ENCODE results near the gene WDR37.

Gene WDR37

DNA sequence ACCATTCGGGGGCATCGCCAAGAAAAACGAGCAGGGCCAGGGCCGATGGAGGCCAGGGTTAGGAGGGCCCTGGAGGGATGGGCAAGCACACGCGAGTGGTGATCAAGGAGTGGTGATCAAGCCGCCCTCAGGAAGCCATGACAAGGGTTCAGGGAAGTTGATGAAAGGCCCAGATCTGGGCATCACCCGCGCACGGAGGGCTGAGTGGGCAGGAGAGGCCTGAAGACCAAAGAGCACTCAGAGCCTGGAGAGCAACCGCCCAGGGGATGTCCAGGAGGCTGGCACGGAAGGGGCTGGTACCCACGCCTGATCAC lies 114.6 kb downstream of the WDR37 start:
- H3K9me3 ChIP-seq (ENCODE audit: control insufficient read depth, low read length), result no peaks in the 10 kb centered on the region
- H3K27me3 ChIP-seq (replicated peaks; ENCODE audit: control insufficient read depth, insufficient read depth, low read length, poor library complexity, severe bottlenecking), result no peaks in the 10 kb centered on the region
- H3K4me3 ChIP-seq (ENCODE audit: insufficient read depth, low read depth, low read length, poor library complexity, severe bottlenecking), result no peak overlapping the region
- no peak overlapping the region for H3K27ac ChIP-seq (ENCODE audit: insufficient read depth, low read length, poor library complexity, severe bottlenecking)
- no peaks in the 10 kb centered on the region for H3K4me1 ChIP-seq (ENCODE audit: control insufficient read depth, insufficient read depth, low read length, poor library complexity, severe bottlenecking)
- no peak for DNase-seq
- no peaks in the 10 kb centered on the region for H3K36me3 ChIP-seq (ENCODE audit: control insufficient read depth, insufficient read depth, low read length)

DNA sequence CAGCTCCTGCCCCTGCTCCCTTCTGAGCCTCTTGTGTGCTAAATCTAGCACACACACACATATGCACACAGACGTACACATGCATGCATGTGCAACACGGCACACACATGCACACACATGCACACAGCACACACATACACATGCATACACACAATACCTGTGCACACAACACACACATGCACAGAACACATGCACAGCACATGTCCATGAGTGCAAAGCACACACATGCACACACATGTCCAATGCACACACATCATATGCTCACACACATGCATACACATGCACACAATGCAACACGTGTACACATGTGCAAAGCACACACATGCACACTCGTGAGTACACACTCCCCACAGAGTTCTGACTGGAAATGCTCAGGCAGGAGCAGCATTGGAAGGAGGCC lies 115.0 kb downstream of the WDR37 start:
- Histone ChIP-seq H3K4me3 (ENCODE audit: insufficient read depth, low read depth, low read length, poor library complexity, severe bottlenecking) (no peak overlapping the region), H3K4me1 (ENCODE audit: control insufficient read depth, insufficient read depth, low read length, poor library complexity, severe bottlenecking) (no peaks in the 10 kb centered on the region), H3K9me3 (ENCODE audit: control insufficient read depth, low read length) (no peaks in the 10 kb centered on the region), H3K36me3 (ENCODE audit: control insufficient read depth, insufficient read depth, low read length) (no peaks in the 10 kb centered on the region), H3K27me3 (replicated peaks; ENCODE audit: control insufficient read depth, insufficient read depth, low read length, poor library complexity, severe bottlenecking) (no peaks in the 10 kb centered on the region), H3K27ac (ENCODE audit: insufficient read depth, low read length, poor library complexity, severe bottlenecking) (no peak overlapping the region)
- no peak for DNase-seq

DNA sequence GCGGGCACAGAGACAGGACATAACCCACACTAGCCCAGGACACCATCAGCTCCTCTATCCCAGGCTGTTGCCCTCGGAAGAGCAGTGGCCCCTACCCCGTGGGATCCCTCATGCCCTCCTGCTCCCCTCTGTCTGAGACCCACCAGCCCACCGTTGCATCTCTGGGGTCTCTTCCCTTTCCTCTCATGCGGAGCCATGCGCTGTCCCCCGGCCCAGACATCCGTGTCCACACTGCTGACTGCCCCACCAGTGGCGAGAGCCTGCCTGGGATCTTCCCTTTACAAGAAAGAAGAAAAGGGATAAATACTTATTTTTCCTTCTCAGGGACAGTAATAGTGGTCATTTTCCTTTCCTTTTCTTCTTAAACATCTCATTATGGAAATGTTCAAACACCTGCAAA lies 115.4 kb downstream of the WDR37 start:
- Histone ChIP-seq H3K4me3 (ENCODE audit: insufficient read depth, low read depth, low read length, poor library complexity, severe bottlenecking) (no peak overlapping the region), H3K27ac (ENCODE audit: insufficient read depth, low read length, poor library complexity, severe bottlenecking) (no peak overlapping the region), H3K27me3 (replicated peaks; ENCODE audit: control insufficient read depth, insufficient read depth, low read length, poor library complexity, severe bottlenecking) (no peaks in the 10 kb centered on the region), H3K9me3 (ENCODE audit: control insufficient read depth, low read length) (no peaks in the 10 kb centered on the region), H3K36me3 (ENCODE audit: control insufficient read depth, insufficient read depth, low read length) (no peaks in the 10 kb centered on the region), H3K4me1 (ENCODE audit: control insufficient read depth, insufficient read depth, low read length, poor library complexity, severe bottlenecking) (no peaks in the 10 kb centered on the region)
- DNase-seq, result no peak

DNA sequence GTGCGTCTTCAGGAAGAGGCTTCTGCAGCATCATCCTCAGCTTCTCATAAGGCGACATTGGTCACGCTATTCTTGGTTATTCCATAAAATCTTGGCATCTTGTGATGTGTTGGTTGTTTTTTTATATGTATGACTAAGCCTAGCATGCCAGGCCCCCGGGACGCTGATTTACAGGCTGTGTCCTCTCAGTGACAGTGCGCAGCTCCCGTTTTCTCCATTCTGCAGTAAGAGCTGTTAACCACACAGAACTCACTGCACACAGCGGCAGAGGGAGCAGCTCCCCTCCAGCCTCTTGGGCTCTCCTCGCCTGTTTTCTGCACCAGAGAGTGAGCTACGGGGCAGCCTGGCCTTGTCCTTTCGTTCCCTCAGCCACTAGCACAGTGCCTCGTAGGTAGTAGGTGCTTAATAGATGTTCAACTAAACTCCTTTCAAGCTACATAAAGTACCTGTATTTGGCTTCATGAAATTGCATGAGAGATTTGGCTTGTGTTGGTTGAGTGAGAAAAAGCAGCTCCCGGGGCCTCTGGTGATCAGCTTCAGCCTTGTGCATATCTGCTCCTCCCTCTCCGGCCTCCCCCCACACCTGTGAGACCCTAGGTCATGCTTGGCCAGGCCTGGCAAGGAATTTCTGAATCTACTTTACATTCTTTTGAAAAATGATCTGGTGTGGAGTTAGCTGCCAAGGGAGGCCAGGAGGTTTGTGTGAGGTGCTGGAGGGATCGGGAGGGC lies 116.2 kb downstream of the WDR37 start:
- H3K9me3 ChIP-seq (ENCODE audit: control insufficient read depth, low read length), result no peaks in the 10 kb centered on the region
- H3K4me3 ChIP-seq (ENCODE audit: insufficient read depth, low read depth, low read length, poor library complexity, severe bottlenecking), result no peak overlapping the region
- H3K4me1 ChIP-seq (ENCODE audit: control insufficient read depth, insufficient read depth, low read length, poor library complexity, severe bottlenecking), result no peaks in the 10 kb centered on the region
- H3K27ac ChIP-seq (ENCODE audit: insufficient read depth, low read length, poor library complexity, severe bottlenecking), result no peak overlapping the region
- no peaks in the 10 kb centered on the region for H3K27me3 ChIP-seq (replicated peaks; ENCODE audit: control insufficient read depth, insufficient read depth, low read length, poor library complexity, severe bottlenecking)
- H3K36me3 ChIP-seq (ENCODE audit: control insufficient read depth, insufficient read depth, low read length), result no peaks in the 10 kb centered on the region
- DNase-seq, result no peak

DNA sequence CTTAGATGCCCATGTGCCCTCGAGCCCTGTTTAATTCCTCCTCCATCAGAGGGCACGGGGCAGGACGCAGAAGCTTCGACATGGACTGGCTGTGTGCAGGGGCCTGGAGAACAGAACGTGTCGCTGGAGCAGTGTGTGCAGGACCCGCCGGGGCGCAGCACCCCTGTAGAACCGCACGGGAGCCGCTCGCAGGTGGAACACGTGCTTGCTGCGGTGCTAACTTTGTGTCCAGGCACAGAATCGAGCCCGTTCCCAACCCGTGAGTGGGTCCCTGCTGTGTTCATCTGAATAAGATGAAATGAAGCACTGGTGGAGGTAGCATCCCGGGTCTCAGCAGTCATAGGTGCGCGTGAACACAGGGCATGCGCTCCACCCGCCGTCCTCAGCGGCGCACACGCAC lies 116.9 kb downstream of the WDR37 start:
- Histone ChIP-seq H3K4me3 (ENCODE audit: insufficient read depth, low read depth, low read length, poor library complexity, severe bottlenecking) (no peak overlapping the region), H3K27ac (ENCODE audit: insufficient read depth, low read length, poor library complexity, severe bottlenecking) (no peak overlapping the region), H3K36me3 (ENCODE audit: control insufficient read depth, insufficient read depth, low read length) (no peaks in the 10 kb centered on the region), H3K27me3 (replicated peaks; ENCODE audit: control insufficient read depth, insufficient read depth, low read length, poor library complexity, severe bottlenecking) (no peaks in the 10 kb centered on the region), H3K9me3 (ENCODE audit: control insufficient read depth, low read length) (no peaks in the 10 kb centered on the region), H3K4me1 (ENCODE audit: control insufficient read depth, insufficient read depth, low read length, poor library complexity, severe bottlenecking) (no peaks in the 10 kb centered on the region)
- DNase-seq, result no peak

DNA sequence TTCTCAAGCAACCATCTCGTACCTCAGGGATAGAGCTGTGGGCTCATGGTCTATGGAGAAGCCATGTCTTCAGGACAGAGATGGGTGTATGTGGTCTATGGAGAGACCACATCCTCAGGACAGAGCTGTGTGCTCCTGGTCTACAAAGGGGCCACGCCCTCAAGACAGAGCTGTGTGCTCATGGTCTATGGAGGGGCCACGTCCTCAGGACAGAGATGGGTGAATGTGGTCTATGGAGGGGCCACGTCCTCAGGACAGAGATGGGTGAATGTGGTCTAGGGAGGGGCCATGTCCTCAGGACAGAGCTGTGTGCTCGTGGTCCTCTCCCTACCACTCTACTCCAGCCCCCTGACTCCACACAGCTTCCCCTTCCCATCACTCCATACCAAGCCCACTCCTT lies 117.8 kb downstream of the WDR37 start:
- DNase-seq, result no peak
- Histone ChIP-seq H3K4me3 (ENCODE audit: insufficient read depth, low read depth, low read length, poor library complexity, severe bottlenecking) (no peak overlapping the region), H3K27me3 (replicated peaks; ENCODE audit: control insufficient read depth, insufficient read depth, low read length, poor library complexity, severe bottlenecking) (no peaks in the 10 kb centered on the region), H3K36me3 (ENCODE audit: control insufficient read depth, insufficient read depth, low read length) (no peaks in the 10 kb centered on the region), H3K27ac (ENCODE audit: insufficient read depth, low read length, poor library complexity, severe bottlenecking) (no peak overlapping the region), H3K9me3 (ENCODE audit: control insufficient read depth, low read length) (no peaks in the 10 kb centered on the region), H3K4me1 (ENCODE audit: control insufficient read depth, insufficient read depth, low read length, poor library complexity, severe bottlenecking) (no peaks in the 10 kb centered on the region)

DNA sequence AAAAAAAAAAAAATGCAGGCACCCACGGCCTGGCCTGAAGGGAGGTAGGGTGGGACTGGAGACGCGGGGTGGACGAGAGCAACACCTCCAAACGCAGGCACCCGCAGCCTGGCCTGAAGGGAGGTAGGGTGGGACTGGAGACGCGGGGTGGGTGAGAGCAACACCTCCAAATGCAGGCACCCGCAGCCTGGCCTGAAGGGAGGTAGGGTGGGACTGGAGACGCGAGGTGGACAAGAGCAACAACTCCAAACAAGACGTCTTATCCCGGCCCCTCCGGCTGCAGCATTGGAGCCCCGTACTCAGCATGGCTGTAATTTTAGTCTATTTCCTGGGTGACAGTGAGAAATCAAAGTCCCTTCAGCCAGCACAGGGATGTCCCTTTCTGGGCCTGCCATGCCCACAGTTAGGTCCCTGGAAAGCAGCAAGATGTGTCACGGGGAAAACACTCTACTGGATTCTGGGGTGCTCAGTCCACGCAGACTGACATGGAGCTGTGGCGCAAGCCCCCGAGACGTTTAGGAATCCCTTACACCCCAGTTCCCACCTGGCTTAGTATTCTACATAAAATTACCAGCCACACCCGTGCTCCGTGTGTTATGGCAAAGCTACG lies 119.9 kb downstream of the WDR37 start:
- no peaks in the 10 kb centered on the region for H3K27me3 ChIP-seq (replicated peaks; ENCODE audit: control insufficient read depth, insufficient read depth, low read length, poor library complexity, severe bottlenecking)
- H3K36me3 ChIP-seq (ENCODE audit: control insufficient read depth, insufficient read depth, low read length), result no peaks in the 10 kb centered on the region
- DNase-seq, result no peak

DNA sequence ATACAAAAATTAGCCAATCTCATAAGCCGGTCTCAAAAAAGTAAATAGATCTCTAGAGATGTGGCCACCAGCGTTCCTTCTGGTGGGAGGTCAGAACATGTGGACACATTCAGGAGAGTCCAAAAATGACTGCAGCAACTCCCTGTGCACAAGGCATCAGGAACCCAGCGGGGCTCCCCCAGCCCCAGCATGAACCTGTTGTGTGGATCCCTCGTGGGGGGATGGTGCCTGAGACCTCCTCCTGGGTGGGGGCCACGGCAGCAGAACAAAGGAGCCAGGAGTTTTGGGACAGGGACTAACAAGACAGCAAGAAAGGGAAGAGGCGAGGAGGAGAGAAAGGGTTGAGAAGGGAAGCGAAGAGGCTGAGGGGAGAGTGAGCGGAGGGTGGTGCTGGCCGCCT lies 121.8 kb downstream of the WDR37 start:
- H3K9me3 ChIP-seq (ENCODE audit: control insufficient read depth, low read length), result no peaks in the 10 kb centered on the region
- no peaks in the 10 kb centered on the region for H3K27me3 ChIP-seq (replicated peaks; ENCODE audit: control insufficient read depth, insufficient read depth, low read length, poor library complexity, severe bottlenecking)
- no peaks in the 10 kb centered on the region for H3K36me3 ChIP-seq (ENCODE audit: control insufficient read depth, insufficient read depth, low read length)
- no peak for DNase-seq
- no peak overlapping the region for H3K27ac ChIP-seq (ENCODE audit: insufficient read depth, low read length, poor library complexity, severe bottlenecking)
- H3K4me3 ChIP-seq (ENCODE audit: insufficient read depth, low read depth, low read length, poor library complexity, severe bottlenecking), result no peak overlapping the region
- no peaks in the 10 kb centered on the region for H3K4me1 ChIP-seq (ENCODE audit: control insufficient read depth, insufficient read depth, low read length, poor library complexity, severe bottlenecking)

More for the DNA sequence above, 119.9 kb downstream of the WDR37 start:
- no peaks in the 10 kb centered on the region for H3K4me1 ChIP-seq (ENCODE audit: control insufficient read depth, insufficient read depth, low read length, poor library complexity, severe bottlenecking)
- H3K4me3 ChIP-seq (ENCODE audit: insufficient read depth, low read depth, low read length, poor library complexity, severe bottlenecking), result no peak overlapping the region
- H3K9me3 ChIP-seq (ENCODE audit: control insufficient read depth, low read length), result no peaks in the 10 kb centered on the region
- H3K27ac ChIP-seq (ENCODE audit: insufficient read depth, low read length, poor library complexity, severe bottlenecking), result no peak overlapping the region

DNA sequence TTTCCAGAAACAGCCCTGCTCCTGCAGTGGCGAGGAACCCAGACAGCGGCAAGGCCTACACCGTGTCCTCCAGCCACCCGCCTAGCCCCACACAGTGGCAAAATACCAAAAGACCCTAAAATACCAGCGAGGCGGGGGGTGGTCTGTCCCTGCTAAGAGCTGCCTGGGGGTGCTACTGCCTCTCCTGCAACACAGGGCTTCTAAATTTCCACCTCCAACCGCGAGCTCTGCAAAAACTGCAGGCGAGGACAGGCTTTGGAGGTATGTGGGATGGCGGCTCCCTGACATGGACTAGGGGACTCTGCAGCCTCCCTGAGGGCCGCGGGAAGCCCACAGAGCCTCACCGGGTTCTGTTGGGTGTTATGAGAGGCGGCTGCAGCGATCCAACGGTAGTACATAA lies 122.3 kb downstream of the WDR37 start:
- H3K4me3 ChIP-seq (ENCODE audit: insufficient read depth, low read depth, low read length, poor library complexity, severe bottlenecking), result no peak overlapping the region
- H3K27ac ChIP-seq (ENCODE audit: insufficient read depth, low read length, poor library complexity, severe bottlenecking), result no peak overlapping the region
- H3K27me3 ChIP-seq (replicated peaks; ENCODE audit: control insufficient read depth, insufficient read depth, low read length, poor library complexity, severe bottlenecking), result no peaks in the 10 kb centered on the region
- no peaks in the 10 kb centered on the region for H3K4me1 ChIP-seq (ENCODE audit: control insufficient read depth, insufficient read depth, low read length, poor library complexity, severe bottlenecking)
- H3K36me3 ChIP-seq (ENCODE audit: control insufficient read depth, insufficient read depth, low read length), result no peaks in the 10 kb centered on the region
- no peak for DNase-seq
- H3K9me3 ChIP-seq (ENCODE audit: control insufficient read depth, low read length), result no peaks in the 10 kb centered on the region

DNA sequence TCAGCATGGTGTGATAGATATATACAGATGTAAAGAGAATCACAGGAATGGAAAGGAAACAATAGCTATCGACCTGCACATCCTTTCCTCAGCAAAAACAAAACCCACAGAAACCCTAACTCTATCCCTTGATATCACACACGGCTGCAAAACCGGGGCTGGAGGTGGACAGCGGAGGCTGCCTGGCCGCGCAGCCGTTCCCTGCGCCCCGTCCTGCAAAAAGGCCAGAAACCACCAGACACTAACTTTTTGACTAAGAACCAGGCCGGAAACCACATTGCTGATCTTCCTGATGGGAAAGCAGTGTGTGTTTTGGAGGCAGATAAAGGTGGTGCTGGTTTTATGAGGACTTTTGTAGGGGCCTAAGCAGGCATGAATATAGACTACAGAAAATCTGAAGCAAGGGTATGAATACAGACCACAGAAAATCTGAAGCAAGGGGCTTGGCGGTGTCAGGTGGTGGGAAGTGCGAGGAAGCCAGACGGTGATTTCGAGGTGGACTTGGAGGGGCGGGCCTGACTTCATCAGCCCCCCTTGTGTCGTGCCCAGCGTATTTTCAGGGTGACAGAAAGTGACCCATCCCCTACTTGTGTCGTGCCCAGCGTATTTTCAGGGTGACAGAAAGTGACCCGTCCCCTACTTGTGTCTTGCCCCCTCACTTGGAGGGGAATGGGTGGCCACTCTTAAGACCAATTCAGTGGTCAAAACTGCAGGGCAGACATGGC lies 123.3 kb downstream of the WDR37 start:
- H3K27ac ChIP-seq (ENCODE audit: insufficient read depth, low read length, poor library complexity, severe bottlenecking), result no peak overlapping the region
- H3K9me3 ChIP-seq (ENCODE audit: control insufficient read depth, low read length), result no peaks in the 10 kb centered on the region

More for the DNA sequence above, 123.3 kb downstream of the WDR37 start:
- Histone ChIP-seq H3K27me3 (replicated peaks; ENCODE audit: control insufficient read depth, insufficient read depth, low read length, poor library complexity, severe bottlenecking) (no peaks in the 10 kb centered on the region), H3K4me1 (ENCODE audit: control insufficient read depth, insufficient read depth, low read length, poor library complexity, severe bottlenecking) (no peaks in the 10 kb centered on the region), H3K36me3 (ENCODE audit: control insufficient read depth, insufficient read depth, low read length) (no peaks in the 10 kb centered on the region), H3K4me3 (ENCODE audit: insufficient read depth, low read depth, low read length, poor library complexity, severe bottlenecking) (no peak overlapping the region)
- DNase-seq, result no peak
